OCI-LY1 (cell line): ENCODE data around the gene TUBB2A.

ENCODE experiments used
- H2AFZ ChIP-seq: fragments of 200-600 bp; sonication (generic), shearing (Covaris generic); 2 replicates; pipeline ENCODE4 v1.6.0; 2014; ENCODE audit warnings: antibody characterized with exemption, mild to moderate bottlenecking, low read length
- H3F3A ChIP-seq: fragments of 200-600 bp; sonication (generic), shearing (Covaris generic); 2 replicates; pipeline ENCODE4 v1.6.0; 2014; ENCODE audit warnings: mild to moderate bottlenecking, antibody characterized with exemption, low read length, moderate library complexity; ENCODE audit not compliant: insufficient read depth
- H3K27ac ChIP-seq: fragments of 200-600 bp; sonication (generic); 2 replicates; pipeline ENCODE4 v1.5.1; 2014; ENCODE audit warnings: low read length, mixed run types, mild to moderate bottlenecking, low read depth; ENCODE audit not compliant: poor library complexity, severe bottlenecking
- H3K27me3 ChIP-seq: fragments of 200-600 bp; sonication (generic); 2 replicates; pipeline ENCODE4 v1.6.0; 2014; ENCODE audit warnings: antibody characterized with exemption, mild to moderate bottlenecking, low read length, moderate library complexity; ENCODE audit not compliant: insufficient read depth
- H3K36me3 ChIP-seq: fragments of 200-600 bp; sonication (generic); 2 replicates; pipeline ENCODE4 v1.6.1; 2014; ENCODE audit warnings: mild to moderate bottlenecking, antibody characterized with exemption, low read length, moderate library complexity, mixed read lengths; ENCODE audit not compliant: insufficient read depth
- H3K4me1 ChIP-seq: fragments of 200-600 bp; sonication (generic); 2 replicates; pipeline ENCODE4 v1.5.1; 2014; ENCODE audit warnings: mild to moderate bottlenecking, low read length, moderate library complexity; ENCODE audit not compliant: insufficient read depth, severe bottlenecking
- H3K4me2 ChIP-seq: fragments of 200-600 bp; sonication (generic), shearing (Covaris generic); 2 replicates; pipeline ENCODE4 v1.6.1; 2014; ENCODE audit warnings: low read length
- H3K4me3 ChIP-seq: fragments of 200-600 bp; sonication (generic); 2 replicates; pipeline ENCODE4 v1.5.1; 2014; ENCODE audit warnings: low read length, low read depth, mild to moderate bottlenecking, mixed read lengths; ENCODE audit not compliant: poor library complexity, severe bottlenecking
- H3K79me2 ChIP-seq: fragments of 200-600 bp; shearing (Covaris generic); 2 replicates; pipeline ENCODE4 v1.6.1; 2016; ENCODE audit warnings: mixed run types, low read length, mixed read lengths; ENCODE audit not compliant: insufficient read depth
- H3K9ac ChIP-seq: fragments of 200-600 bp; sonication (generic), shearing (Covaris generic); 2 replicates; pipeline ENCODE4 v1.6.1; 2014; ENCODE audit warnings: mild to moderate bottlenecking, low read length, mixed read lengths
- H3K9me2 ChIP-seq: fragments of 200-600 bp; sonication (generic), shearing (Covaris generic); 2 replicates; pipeline ENCODE4 v1.6.1; 2014; ENCODE audit warnings: low read depth, mild to moderate bottlenecking, low read length, mixed read lengths
- H3K9me3 ChIP-seq: fragments of 200-600 bp; shearing (Covaris generic); 2 replicates; pipeline ENCODE4 v1.6.1; 2014; ENCODE audit warnings: low read length, mixed read lengths
- H4K20me1 ChIP-seq: fragments of 200-600 bp; sonication (generic), shearing (Covaris generic); 2 replicates; pipeline ENCODE4 v1.6.0; 2016; ENCODE audit warnings: mild to moderate bottlenecking, low read length; ENCODE audit not compliant: insufficient read depth
- CTCF ChIP-seq: fragments of 200-600 bp; sonication (generic), shearing (Covaris generic); IDR thresholded peaks from 2 replicates; pipeline ENCODE4 v1.5.1; 2017; ENCODE audit warnings: mild to moderate bottlenecking, antibody characterized with exemption, low read length, moderate library complexity, mixed read lengths
- EZH2 ChIP-seq: fragments of 200-600 bp; sonication (generic), shearing (Covaris generic); IDR thresholded peaks from 2 replicates; pipeline ENCODE4 v1.8.0; 2017; ENCODE audit warnings: borderline replicate concordance, mixed run types, mild to moderate bottlenecking, antibody characterized with exemption, low read length, moderate library complexity, mixed read lengths

TUBB2A gene

DNA sequence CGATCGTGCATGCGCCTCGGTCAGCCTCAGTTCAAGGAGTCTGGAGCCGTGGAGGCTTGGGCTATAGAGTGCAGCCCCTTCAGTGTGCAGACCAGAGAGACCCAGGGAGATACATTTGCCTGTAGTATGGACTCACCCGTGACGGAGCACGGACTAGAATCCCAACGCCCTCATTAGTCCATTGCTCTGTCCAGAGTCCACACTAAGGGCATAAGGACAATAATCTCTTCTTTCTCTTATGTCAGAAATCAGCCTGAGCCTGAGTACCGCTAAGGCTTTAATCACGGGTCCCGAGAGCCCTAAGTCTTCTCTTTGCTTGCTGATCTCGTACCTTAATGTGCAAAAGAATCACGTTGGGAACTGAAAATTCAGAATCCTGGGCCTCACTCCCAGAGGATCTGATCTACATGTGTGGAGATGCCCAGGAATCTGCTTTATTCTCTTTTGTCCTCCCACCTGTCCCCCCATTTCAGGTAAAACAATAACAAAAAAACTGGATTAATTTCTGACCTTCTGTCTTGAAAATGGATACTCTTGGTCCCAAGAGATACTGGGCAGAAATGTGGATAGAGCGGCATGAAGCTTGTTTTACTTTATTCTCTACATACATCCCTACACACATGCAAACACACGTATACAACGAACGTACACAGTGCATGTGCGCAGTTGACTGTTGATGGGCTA, 38.2 kb downstream of the TUBB2A start:
- no peaks in the 10 kb centered on the region for H3K27me3 ChIP-seq
- no peaks in the 10 kb centered on the region for H3K9me3 ChIP-seq
- H3K4me2 ChIP-seq = peak overlapping the region; percentile 91
- peak overlapping the region; percentile 83 for H3K9ac ChIP-seq
- no peak overlapping the region for H2AFZ ChIP-seq
- H3F3A ChIP-seq = no peaks in the 10 kb centered on the region
- H3K79me2 ChIP-seq = no peaks in the 10 kb centered on the region
- H3K9me2 ChIP-seq = no peaks in the 10 kb centered on the region
- H3K27ac ChIP-seq = no peak overlapping the region
- no peaks in the 10 kb centered on the region for H4K20me1 ChIP-seq
- H3K4me1 ChIP-seq = peaks cover 34% of the 10 kb centered on the region
- no peak for TF ChIP-seq CTCF
- H3K4me3 ChIP-seq = peak overlapping the region; percentile 82
- H3K36me3 ChIP-seq = peaks cover 6% of the 10 kb centered on the region; the same call in 1 of the 2 replicates

DNA sequence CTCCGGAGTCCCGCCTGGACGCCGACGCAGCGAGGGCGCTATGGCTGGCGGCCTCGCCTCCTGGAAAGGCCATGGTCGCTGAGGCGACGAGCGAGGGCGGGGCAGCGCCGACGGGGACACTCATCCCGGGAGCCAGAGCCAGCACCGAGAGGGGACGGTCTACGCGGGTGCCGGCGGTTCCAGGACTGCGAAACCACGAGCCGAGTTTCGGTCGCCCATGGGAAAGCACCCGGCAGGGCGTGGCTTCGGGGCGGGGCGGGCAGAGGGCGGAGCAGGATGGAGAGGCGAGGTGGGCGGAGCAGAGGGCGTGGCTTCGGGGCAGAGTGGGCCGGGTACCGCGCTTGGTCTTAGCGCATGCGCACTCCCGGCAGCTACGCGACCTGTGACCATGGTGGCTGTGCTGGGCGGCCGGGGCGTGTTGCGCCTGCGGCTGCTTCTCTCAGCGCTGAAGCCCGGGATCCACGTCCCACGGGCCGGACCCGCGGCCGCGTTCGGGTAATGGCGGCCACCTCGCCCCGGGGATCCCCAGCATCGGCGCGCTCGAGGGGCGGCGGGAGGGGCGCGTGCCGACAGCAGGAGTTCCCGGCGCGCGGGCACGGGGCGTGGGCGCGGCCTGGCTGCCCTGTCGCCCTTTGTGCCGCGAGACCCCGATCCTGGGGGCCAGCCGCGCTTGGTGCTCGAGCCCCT, 38.8 kb downstream of the TUBB2A start, which contains the start of gene BPHL:
Gene BPHL, plus strand, starts transcription at position 359 of the 687 bp plus-strand sequence. Its CDS starts 30 bp downstream, at position 389.
- Histone ChIP-seq H3K79me2 (no peaks in the 10 kb centered on the region), H3K27ac (peak within 1 kb of the TSS; percentile 15), H3K4me3 (peak within 1 kb of the TSS; percentile 82), H3K4me2 (peak within 1 kb of the TSS; percentile 91), H2AFZ (peak within 1 kb of the TSS; percentile 55), H3K9me2 (no peaks in the 10 kb centered on the region), H3K9me3 (no peaks in the 10 kb centered on the region), H3K9ac (peak within 1 kb of the TSS; percentile 83), H3F3A (no peaks in the 10 kb centered on the region), H4K20me1 (no peaks in the 10 kb centered on the region), H3K36me3 (peaks cover 11% of the 10 kb centered on the region; the same call in 1 of the 2 replicates), H3K27me3 (no peaks in the 10 kb centered on the region), H3K4me1 (peaks cover 29% of the 10 kb centered on the region)
- TF ChIP-seq EZH2 (no peak), CTCF (no peak)

DNA sequence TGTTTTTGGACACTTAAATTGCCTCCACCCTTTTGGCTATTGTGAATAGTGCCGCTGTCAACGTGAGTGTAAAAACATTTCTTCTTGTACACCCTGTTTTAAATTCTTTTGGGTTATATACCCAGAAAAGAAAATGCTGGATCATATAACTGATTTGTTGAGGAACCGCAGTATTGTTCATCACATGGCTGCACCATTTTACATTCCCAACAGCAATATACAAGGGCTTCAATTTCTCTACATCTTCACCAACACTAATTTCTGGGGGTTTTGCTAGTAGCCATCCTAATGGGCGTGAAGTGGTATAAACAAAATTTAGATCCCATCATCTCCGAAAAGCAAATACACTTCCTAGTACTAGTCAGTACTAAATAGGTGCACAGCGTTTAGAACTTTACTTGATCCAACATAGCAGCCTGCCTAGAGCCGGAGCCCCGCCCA, 39.4 kb downstream of the TUBB2A start:
- H3K4me3 ChIP-seq = peak overlapping the region; percentile 82
- peak overlapping the region; percentile 15 for H3K27ac ChIP-seq
- H3K9me2 ChIP-seq = no peaks in the 10 kb centered on the region
- peak overlapping the region; percentile 76 for H3K4me2 ChIP-seq
- peaks cover 29% of the 10 kb centered on the region for H3K4me1 ChIP-seq
- H3K36me3 ChIP-seq = peaks cover 17% of the 10 kb centered on the region; the same call in 1 of the 2 replicates
- no peaks in the 10 kb centered on the region for H3F3A ChIP-seq
- H3K79me2 ChIP-seq = no peaks in the 10 kb centered on the region
- H3K27me3 ChIP-seq = no peaks in the 10 kb centered on the region
- TF ChIP-seq CTCF (no peak), EZH2 (no peak)
- peak overlapping the region; percentile 83 for H3K9ac ChIP-seq
- H3K9me3 ChIP-seq = no peaks in the 10 kb centered on the region
- no peaks in the 10 kb centered on the region for H4K20me1 ChIP-seq
- peak overlapping the region; percentile 55 for H2AFZ ChIP-seq
